A204.1 (cell line): Measurements from ENCODE around the gene ZNF502.

ENCODE experiments used
- FAIRE-seq: peaks from 2 replicates; lab custom pipeline; 2012; peaks lifted over from hg19 to GRCh38; lab: Jason Lieb, UNC

ZNF502 gene

DNA sequence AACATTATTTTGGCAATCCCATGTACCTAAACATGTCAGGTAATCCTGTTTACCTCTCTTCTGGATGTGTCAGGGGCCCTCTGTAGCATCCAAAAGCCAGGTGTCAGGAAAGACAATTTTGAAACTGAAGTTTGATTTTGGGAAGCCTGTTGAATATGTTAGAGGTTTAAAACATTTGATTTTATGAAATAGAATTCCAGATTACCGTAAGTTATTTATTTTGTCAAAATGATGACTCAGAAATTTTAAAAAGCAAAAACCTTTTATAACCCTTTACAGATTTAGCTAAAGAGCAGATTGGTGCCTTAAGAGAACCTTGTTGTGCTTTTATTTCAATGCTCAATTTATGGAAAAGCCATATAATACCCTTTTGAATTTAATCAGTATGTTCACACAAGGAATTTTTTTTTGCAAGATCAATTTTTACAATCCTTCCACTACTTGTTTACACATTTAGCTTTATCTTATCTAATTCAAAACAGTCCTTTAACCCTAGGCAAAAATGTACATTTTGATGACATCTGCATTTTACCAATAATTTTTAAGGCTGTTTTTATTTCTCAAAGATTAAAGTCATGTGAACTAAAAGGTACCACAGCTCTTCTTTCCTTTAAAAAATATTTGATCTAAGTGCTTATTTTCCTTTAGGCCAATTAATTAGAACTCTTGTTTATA lies 59.1 kb downstream of the ZNF502 start:
- no peak for FAIRE-seq

DNA sequence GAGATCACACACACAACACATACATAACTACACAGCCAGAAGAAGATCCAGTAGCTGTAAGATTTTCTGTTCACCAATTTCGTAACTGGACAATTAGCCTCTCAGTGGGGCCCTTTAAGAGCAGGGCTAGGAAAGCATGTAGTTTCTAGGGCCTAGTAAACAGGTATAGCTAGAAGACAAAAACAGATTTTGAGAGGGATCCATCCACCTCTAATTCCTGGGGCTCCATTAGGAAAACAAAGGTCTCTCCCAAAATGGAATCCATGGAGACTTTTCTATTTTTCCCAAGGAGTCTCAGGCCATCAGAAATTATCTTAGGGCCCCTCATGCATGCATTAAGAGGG lies 59.6 kb downstream of the ZNF502 start:
- no peak for FAIRE-seq
